ENCODE measurements around the gene SNX3.

Gene SNX3

GRCh38 chr6:108210556-108210955, 50.3 kb downstream of the SNX3 start:
- 90 to 95% methylated on average over 2 of the region's 2 CpGs for WGBS, 2 experiments
- H3K36me3 ChIP-seq (ENCODE audit: control insufficient read depth, insufficient read depth, low read length), result no peaks in the 10 kb centered on the region
- H3K4me1 ChIP-seq (ENCODE audit: control insufficient read depth, insufficient read depth, low read length), result no peaks in the 10 kb centered on the region
- H3K9me3 ChIP-seq (ENCODE audit: control insufficient read depth, low read length), result no peaks in the 10 kb centered on the region
- H3K27ac ChIP-seq (ENCODE audit: insufficient read depth, low read depth, low read length, poor library complexity, severe bottlenecking), result no peak overlapping the region
- H3K4me3 ChIP-seq (ENCODE audit: insufficient read depth, low read depth, low read length), result no peak overlapping the region
- H3K27me3 ChIP-seq (ENCODE audit: control insufficient read depth, insufficient read depth, low read length, poor library complexity, severe bottlenecking), result no peaks in the 10 kb centered on the region

- Histone ChIP-seq H3K27me3 (ENCODE audit: control insufficient read depth, insufficient read depth, low read length, poor library complexity, severe bottlenecking) (no peaks in the 10 kb centered on the region), H3K27ac (ENCODE audit: insufficient read depth, low read depth, low read length, poor library complexity, severe bottlenecking) (no peak overlapping the region), H3K4me1 (ENCODE audit: control insufficient read depth, insufficient read depth, low read length) (no peaks in the 10 kb centered on the region), H3K9me3 (ENCODE audit: control insufficient read depth, low read length) (no peaks in the 10 kb centered on the region), H3K36me3 (ENCODE audit: control insufficient read depth, insufficient read depth, low read length) (no peaks in the 10 kb centered on the region), H3K4me3 (ENCODE audit: insufficient read depth, low read depth, low read length) (no peak overlapping the region)
- WGBS, 2 experiments, result 95 to 97% methylated on average over 5 of the region's 5 CpGs
Measured at GRCh38 chr6:108209738-108210137, 51.1 kb downstream of the SNX3 start.

DNA sequence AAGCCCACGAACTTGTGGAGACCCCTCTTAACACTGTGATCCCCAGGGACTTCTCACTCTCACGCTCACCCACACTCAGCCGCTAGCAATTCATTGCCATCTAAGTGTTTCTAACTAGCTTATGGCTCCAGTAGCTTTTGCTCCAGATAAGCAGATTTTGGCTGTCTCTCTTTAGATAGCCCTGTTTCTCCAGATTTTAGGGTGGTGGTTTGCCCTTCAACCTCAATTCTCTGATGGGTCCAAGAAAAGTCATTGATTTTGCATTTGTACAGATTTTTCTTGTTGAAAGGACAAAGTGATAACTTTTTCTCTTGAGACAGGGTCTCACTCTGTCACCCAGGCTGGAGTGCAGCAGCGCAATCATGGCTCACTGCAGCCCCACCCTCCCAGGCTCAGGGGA, 53.8 kb downstream of the SNX3 start:
- Histone ChIP-seq H3K4me3 (ENCODE audit: insufficient read depth, low read depth, low read length) (no peak overlapping the region), H3K9me3 (ENCODE audit: control insufficient read depth, low read length) (no peaks in the 10 kb centered on the region), H3K4me1 (ENCODE audit: control insufficient read depth, insufficient read depth, low read length) (no peaks in the 10 kb centered on the region), H3K27me3 (ENCODE audit: control insufficient read depth, insufficient read depth, low read length, poor library complexity, severe bottlenecking) (no peaks in the 10 kb centered on the region), H3K36me3 (ENCODE audit: control insufficient read depth, insufficient read depth, low read length) (no peaks in the 10 kb centered on the region), H3K27ac (ENCODE audit: insufficient read depth, low read depth, low read length, poor library complexity, severe bottlenecking) (no peak overlapping the region)
- WGBS, 2 experiments, result 92 to 93% methylated on average over 4 of the region's 4 CpGs

GRCh38 chr6:108203189-108204112, 57.4 kb downstream of the SNX3 start:
- H3K36me3 ChIP-seq (ENCODE audit: control insufficient read depth, insufficient read depth, low read length), result no peaks in the 10 kb centered on the region
- WGBS, 2 experiments, result 74 to 81% methylated on average over 14 of the region's 14 CpGs
- H3K4me3 ChIP-seq (ENCODE audit: insufficient read depth, low read depth, low read length), result no peak overlapping the region
- H3K27me3 ChIP-seq (ENCODE audit: control insufficient read depth, insufficient read depth, low read length, poor library complexity, severe bottlenecking), result no peaks in the 10 kb centered on the region
- H3K9me3 ChIP-seq (ENCODE audit: control insufficient read depth, low read length), result no peaks in the 10 kb centered on the region
- no peak overlapping the region for H3K27ac ChIP-seq (ENCODE audit: insufficient read depth, low read depth, low read length, poor library complexity, severe bottlenecking)
- H3K4me1 ChIP-seq (ENCODE audit: control insufficient read depth, insufficient read depth, low read length), result no peaks in the 10 kb centered on the region

GRCh38 chr6:108200631-108201030, 60.2 kb downstream of the SNX3 start:
- WGBS, 2 experiments, result 88 to 89% methylated on average over 7 of the region's 7 CpGs
- no peaks in the 10 kb centered on the region for H3K27me3 ChIP-seq (ENCODE audit: control insufficient read depth, insufficient read depth, low read length, poor library complexity, severe bottlenecking)
- no peaks in the 10 kb centered on the region for H3K36me3 ChIP-seq (ENCODE audit: control insufficient read depth, insufficient read depth, low read length)
- no peaks in the 10 kb centered on the region for H3K9me3 ChIP-seq (ENCODE audit: control insufficient read depth, low read length)
- H3K4me3 ChIP-seq (ENCODE audit: insufficient read depth, low read depth, low read length), result no peak overlapping the region
- no peak overlapping the region for H3K27ac ChIP-seq (ENCODE audit: insufficient read depth, low read depth, low read length, poor library complexity, severe bottlenecking)
- H3K4me1 ChIP-seq (ENCODE audit: control insufficient read depth, insufficient read depth, low read length), result no peaks in the 10 kb centered on the region

GRCh38 chr6:108200186-108200585, 60.7 kb downstream of the SNX3 start:
- no peaks in the 10 kb centered on the region for H3K36me3 ChIP-seq (ENCODE audit: control insufficient read depth, insufficient read depth, low read length)
- 90 to 95% methylated on average over 7 to 8 of the region's 8 CpGs for WGBS, 2 experiments
- H3K27me3 ChIP-seq (ENCODE audit: control insufficient read depth, insufficient read depth, low read length, poor library complexity, severe bottlenecking), result no peaks in the 10 kb centered on the region
- H3K4me1 ChIP-seq (ENCODE audit: control insufficient read depth, insufficient read depth, low read length), result no peaks in the 10 kb centered on the region
- no peak overlapping the region for H3K27ac ChIP-seq (ENCODE audit: insufficient read depth, low read depth, low read length, poor library complexity, severe bottlenecking)
- no peaks in the 10 kb centered on the region for H3K9me3 ChIP-seq (ENCODE audit: control insufficient read depth, low read length)
- H3K4me3 ChIP-seq (ENCODE audit: insufficient read depth, low read depth, low read length), result no peak overlapping the region

DNA sequence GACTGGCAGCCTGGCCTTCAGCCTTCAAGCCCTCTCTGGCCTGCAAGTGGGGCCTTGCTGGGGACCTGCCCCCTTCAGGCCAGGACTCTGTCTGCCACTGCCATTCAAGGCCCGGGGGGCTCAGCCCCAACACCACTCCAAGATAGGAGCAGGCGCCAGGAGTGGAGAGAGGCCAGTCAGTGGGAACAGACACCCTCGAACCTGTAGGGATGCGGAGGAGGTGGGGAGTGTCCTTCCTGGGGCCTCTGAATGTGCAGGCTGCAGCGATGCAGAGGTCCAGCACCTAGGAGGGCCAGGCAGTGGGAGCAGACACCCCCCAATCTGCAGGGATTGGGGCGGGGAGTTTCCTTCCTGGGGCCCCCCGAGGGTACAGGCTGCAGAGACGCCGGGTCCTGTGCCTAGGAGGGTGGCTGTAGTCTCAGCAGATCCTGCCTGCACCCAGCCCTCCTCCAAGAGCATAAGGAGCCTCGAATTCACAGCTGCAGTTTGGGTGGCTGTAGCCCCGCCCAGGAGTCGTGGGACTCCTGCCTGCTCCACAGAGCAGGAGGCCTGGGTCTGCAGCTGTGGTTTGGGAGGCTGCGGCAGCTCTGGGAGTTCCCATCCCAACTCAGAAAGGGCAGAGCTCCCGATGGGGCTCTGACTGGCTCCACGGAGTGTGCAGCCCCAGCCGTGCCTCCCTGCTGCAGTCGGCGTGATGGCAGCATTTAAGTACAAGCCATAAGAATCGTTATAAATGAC, 61.9 kb downstream of the SNX3 start:
- no peaks in the 10 kb centered on the region for H3K36me3 ChIP-seq (ENCODE audit: control insufficient read depth, insufficient read depth, low read length)
- H3K4me3 ChIP-seq (ENCODE audit: insufficient read depth, low read depth, low read length), result no peak overlapping the region
- H3K27me3 ChIP-seq (ENCODE audit: control insufficient read depth, insufficient read depth, low read length, poor library complexity, severe bottlenecking), result no peaks in the 10 kb centered on the region
- H3K9me3 ChIP-seq (ENCODE audit: control insufficient read depth, low read length), result no peaks in the 10 kb centered on the region
- H3K27ac ChIP-seq (ENCODE audit: insufficient read depth, low read depth, low read length, poor library complexity, severe bottlenecking), result no peak overlapping the region
- 87 to 88% methylated on average over 18 of the region's 19 CpGs for WGBS, 2 experiments
- no peaks in the 10 kb centered on the region for H3K4me1 ChIP-seq (ENCODE audit: control insufficient read depth, insufficient read depth, low read length)

DNA sequence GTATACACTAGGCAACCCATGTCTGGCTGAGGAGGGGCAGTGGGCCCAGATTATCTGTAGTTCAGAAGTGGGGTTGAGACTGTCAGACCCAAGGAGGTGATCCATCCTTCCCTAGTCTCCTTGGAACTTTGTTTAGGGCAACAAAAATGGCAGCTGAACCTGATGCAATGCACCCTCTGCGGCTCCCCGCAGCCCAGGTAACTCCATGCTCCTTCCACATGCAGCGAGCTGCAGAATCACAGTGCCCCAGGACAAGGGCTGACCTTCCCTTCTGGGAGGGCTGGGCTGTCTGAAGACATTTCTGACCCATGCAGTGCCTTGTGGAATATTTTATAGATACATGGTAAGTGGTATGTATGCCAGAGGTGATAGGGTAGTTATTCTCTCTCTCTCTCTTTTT, 65.6 kb downstream of the SNX3 start:
- no peaks in the 10 kb centered on the region for H3K4me1 ChIP-seq (ENCODE audit: control insufficient read depth, insufficient read depth, low read length)

DNA sequence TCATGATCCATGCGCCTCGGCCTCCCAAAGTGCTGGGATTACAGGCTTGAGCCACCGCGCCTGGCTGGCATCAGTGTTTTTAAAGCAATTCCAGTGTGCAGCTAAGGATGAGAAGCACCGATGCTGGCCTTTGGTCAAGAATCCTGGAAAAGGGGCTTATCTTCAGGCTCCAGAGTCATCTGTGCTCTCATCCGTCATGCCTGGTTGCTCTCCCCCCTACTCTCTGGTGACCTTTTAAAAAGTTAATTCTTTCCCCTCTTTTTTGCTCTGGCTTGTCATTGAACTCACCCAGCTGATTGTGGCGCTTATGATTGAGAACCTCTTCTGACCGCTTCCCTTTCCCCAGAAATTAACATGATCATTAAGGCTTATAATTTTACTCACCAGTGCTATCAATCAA, 66.3 kb downstream of the SNX3 start:
- Histone ChIP-seq H3K27me3 (ENCODE audit: control insufficient read depth, insufficient read depth, low read length, poor library complexity, severe bottlenecking) (no peaks in the 10 kb centered on the region), H3K9me3 (ENCODE audit: control insufficient read depth, low read length) (no peaks in the 10 kb centered on the region)
- 88 to 89% methylated on average over 8 of the region's 8 CpGs for WGBS, 2 experiments

More for the DNA sequence above, 65.6 kb downstream of the SNX3 start:
- no peak overlapping the region for H3K27ac ChIP-seq (ENCODE audit: insufficient read depth, low read depth, low read length, poor library complexity, severe bottlenecking)
- WGBS, 2 experiments, result 92 to 94% methylated on average over 3 of the region's 3 CpGs
- H3K27me3 ChIP-seq (ENCODE audit: control insufficient read depth, insufficient read depth, low read length, poor library complexity, severe bottlenecking), result no peaks in the 10 kb centered on the region
- H3K4me3 ChIP-seq (ENCODE audit: insufficient read depth, low read depth, low read length), result no peak overlapping the region
- no peaks in the 10 kb centered on the region for H3K9me3 ChIP-seq (ENCODE audit: control insufficient read depth, low read length)
- H3K36me3 ChIP-seq (ENCODE audit: control insufficient read depth, insufficient read depth, low read length), result no peaks in the 10 kb centered on the region

DNA sequence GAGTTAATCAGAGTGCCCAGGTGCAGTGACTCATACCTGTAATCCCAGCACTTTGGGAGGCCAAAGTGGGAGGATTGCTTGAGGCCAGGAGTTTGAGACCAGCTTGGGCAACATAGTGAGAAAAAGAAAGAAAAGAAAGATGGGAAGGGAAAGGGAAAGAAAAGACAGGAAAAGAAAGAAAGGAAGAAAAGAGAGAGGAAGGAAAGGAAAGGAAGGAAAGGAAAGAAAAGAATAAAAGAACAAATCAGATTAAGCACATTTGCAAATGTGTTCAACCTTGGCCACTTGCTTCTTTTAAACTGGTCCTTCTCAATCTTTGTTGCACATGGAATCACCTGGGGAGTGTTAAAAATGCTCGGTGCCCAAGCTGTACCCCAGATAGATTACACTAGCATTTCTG, 67.0 kb downstream of the SNX3 start:
- H3K27me3 ChIP-seq (ENCODE audit: control insufficient read depth, insufficient read depth, low read length, poor library complexity, severe bottlenecking), result no peaks in the 10 kb centered on the region
- no peak overlapping the region for H3K4me3 ChIP-seq (ENCODE audit: insufficient read depth, low read depth, low read length)
- no peaks in the 10 kb centered on the region for H3K36me3 ChIP-seq (ENCODE audit: control insufficient read depth, insufficient read depth, low read length)
- no peaks in the 10 kb centered on the region for H3K4me1 ChIP-seq (ENCODE audit: control insufficient read depth, insufficient read depth, low read length)
- 95 to 100% methylated on average over 1 of the region's 1 CpG for WGBS, 2 experiments
- H3K27ac ChIP-seq (ENCODE audit: insufficient read depth, low read depth, low read length, poor library complexity, severe bottlenecking), result no peak overlapping the region
- no peaks in the 10 kb centered on the region for H3K9me3 ChIP-seq (ENCODE audit: control insufficient read depth, low read length)

More for the DNA sequence above, 66.3 kb downstream of the SNX3 start:
- H3K4me3 ChIP-seq (ENCODE audit: insufficient read depth, low read depth, low read length), result no peak overlapping the region
- H3K36me3 ChIP-seq (ENCODE audit: control insufficient read depth, insufficient read depth, low read length), result no peaks in the 10 kb centered on the region
- H3K4me1 ChIP-seq (ENCODE audit: control insufficient read depth, insufficient read depth, low read length), result no peaks in the 10 kb centered on the region
- H3K27ac ChIP-seq (ENCODE audit: insufficient read depth, low read depth, low read length, poor library complexity, severe bottlenecking), result no peak overlapping the region
